ENCODE data around the gene BSN.

DNA sequence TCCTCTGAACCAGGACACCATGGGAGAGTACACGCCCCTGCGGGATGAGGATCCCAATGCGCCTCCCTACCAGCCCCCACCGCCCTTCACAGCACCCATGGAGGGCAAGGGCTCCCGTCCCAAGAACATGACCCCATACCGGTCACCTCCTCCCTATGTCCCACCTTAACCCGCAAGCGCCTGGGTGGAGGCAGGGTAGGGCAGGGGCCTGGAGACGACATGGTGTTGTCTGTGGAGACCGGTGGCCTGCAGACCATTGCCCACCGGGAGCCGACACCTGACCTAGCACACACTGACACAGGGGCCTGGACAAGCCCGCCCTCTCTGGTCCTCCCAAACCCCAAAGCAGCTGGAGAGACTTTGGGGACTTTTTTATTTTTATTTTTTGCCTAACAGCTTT, 21.2 kb upstream of the BSN start:
- TF ChIP-seq, protein P1, sequence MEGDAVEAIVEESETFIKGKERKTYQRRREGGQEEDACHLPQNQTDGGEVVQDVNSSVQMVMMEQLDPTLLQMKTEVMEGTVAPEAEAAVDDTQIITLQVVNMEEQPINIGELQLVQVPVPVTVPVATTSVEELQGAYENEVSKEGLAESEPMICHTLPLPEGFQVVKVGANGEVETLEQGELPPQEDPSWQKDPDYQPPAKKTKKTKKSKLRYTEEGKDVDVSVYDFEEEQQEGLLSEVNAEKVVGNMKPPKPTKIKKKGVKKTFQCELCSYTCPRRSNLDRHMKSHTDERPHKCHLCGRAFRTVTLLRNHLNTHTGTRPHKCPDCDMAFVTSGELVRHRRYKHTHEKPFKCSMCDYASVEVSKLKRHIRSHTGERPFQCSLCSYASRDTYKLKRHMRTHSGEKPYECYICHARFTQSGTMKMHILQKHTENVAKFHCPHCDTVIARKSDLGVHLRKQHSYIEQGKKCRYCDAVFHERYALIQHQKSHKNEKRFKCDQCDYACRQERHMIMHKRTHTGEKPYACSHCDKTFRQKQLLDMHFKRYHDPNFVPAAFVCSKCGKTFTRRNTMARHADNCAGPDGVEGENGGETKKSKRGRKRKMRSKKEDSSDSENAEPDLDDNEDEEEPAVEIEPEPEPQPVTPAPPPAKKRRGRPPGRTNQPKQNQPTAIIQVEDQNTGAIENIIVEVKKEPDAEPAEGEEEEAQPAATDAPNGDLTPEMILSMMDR (IDR thresholded peaks at IDR 0.05; ENCODE audit: low read depth, low read length): no peak
- TF ChIP-seq, protein P2, sequence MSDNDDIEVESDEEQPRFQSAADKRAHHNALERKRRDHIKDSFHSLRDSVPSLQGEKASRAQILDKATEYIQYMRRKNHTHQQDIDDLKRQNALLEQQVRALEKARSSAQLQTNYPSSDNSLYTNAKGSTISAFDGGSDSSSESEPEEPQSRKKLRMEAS (IDR thresholded peaks at IDR 0.05; ENCODE audit: low read depth, low read length): no peak

Data from NB4 (cell line).